NCI-H748 (cell line): Measurements from ENCODE around the gene CLTA.
A peak's percentile ranks its signal among the peaks of the same experiment; 100 is the strongest.
"Not testable (repeated sequence)": the region's sequence is repeated elsewhere in the genome, so short reads cannot be mapped to it uniquely, and the experiment has no call there.

Source experiments
- DNase-seq: peaks from one replicate; lab custom pipeline; 2025; ENCODE audit not compliant: unreplicated experiment; lab: John Stamatoyannopoulos, UW

The CLTA gene

DNA sequence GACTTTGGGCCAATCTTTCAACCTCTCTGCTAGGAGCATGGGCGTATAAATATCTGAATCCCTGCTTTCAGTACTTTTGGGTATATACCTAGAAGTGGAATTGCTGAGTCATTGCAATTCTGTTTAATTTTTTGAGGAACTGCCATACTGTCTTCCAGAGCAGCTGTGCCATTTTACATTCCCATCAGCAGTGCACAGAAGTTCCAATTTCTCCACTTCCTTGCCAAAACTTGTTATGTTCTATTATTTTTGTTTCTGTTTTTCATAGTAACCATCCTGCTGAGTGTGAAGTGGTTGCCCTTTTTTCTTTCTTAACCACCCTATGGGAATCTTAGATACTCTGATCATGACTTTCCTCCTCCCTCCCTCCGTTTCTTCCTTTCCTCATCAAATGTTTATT, 32.6 kb upstream of the CLTA start:
- no peak for DNase-seq

DNA sequence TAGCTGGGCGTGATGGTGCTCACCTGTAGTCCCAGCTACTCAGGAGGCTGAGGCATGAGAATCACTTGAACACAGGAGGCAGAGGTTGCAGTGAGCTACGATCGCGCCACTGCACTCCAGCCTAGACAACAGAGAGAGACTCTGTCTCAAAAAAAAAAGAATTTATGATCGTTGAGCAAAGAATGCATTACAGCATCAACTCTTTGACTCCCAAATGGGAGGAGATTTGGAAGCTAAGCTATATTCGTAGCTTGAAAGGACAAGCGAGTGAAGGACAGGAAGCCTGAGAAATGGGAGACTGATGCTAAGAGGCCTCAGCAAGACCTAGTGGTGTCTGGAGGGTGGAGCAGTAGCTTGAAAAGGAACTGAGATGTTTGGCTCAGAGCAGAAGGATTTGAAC, 31.8 kb upstream of the CLTA start:
- no peak for DNase-seq

DNA sequence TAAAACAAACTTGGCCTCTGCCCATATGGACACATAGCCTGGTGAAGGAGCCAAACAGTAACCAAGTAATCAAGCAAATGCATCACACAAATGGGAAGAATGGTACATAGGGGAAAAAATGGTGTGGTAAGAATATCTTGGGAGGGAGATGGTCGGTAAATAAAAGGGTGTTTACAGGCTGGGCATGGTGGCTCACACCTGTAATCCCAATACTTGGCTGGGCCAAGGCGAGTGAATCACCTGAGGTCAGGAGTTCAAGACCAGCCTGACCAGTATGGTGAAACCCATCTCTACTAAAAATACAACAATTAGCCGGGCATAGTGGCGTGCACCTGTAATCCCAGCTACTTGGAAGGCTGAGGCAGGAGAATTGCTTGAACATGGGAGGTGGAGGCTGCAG, 31.2 kb upstream of the CLTA start:
- DNase-seq: not testable (repeated sequence)

DNA sequence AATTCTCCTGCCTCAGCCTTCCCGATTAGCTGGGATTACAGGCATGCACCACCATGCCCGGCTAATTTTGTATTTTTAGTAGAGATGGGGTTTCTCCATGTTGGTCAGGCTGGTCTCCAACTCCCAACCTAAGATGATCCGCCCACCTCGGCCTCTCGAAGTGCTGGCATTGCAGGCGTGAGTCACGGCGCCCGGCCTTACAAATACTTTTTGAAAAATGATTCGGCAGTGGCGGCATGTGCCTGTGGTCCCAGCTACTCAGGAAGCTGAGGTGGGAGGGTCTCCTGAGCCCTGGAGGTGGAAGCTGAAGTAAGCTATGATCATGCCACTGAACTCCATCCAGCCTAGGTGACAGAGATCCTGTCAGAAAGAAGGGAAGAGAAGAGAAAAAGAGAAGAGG, 30.6 kb upstream of the CLTA start:
- DNase-seq: not testable (repeated sequence)

DNA sequence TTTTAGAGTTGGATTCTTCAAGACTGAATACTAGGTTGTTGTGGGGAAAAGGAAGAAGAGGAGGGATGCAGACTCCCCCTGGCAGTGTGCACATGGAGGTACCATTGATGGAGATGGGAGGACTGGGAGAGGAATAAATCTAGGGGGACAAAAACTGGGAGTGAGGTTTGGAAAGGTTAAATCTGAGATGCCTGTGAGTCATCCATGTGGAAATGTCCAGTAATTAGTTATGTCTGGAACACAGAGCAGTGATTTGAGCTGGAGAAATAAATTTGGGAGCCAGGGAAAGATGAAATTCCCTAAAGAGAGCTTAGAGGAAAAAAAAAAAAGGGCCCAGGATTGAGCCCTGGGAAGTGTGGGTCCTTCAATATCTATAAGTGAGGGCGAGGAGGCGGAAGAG, 29.5 kb upstream of the CLTA start:
- no peak for DNase-seq

DNA sequence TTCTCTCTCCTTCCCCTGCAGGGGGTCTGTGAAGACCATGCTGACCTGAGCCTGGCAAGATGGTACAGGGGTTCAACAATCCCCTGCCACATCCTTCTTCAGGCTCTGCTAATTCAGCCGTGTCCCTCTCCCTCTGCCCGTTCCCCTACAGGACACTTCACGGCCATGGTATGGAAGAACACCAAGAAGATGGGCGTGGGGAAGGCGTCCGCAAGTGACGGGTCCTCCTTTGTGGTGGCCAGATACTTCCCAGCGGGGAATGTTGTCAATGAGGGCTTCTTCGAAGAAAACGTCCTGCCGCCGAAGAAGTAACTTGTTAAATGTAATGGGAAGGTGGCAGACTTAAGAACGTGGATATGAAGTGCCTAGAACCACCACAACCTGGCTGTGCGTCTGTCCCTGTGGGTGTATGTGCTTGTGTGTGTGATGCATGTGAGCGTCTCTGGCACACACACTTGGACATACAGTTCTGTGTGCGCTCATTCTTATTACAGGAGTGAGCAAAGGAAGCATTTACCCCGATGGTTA, 28.4 kb upstream of the CLTA start:
- DNase-seq: no peak

DNA sequence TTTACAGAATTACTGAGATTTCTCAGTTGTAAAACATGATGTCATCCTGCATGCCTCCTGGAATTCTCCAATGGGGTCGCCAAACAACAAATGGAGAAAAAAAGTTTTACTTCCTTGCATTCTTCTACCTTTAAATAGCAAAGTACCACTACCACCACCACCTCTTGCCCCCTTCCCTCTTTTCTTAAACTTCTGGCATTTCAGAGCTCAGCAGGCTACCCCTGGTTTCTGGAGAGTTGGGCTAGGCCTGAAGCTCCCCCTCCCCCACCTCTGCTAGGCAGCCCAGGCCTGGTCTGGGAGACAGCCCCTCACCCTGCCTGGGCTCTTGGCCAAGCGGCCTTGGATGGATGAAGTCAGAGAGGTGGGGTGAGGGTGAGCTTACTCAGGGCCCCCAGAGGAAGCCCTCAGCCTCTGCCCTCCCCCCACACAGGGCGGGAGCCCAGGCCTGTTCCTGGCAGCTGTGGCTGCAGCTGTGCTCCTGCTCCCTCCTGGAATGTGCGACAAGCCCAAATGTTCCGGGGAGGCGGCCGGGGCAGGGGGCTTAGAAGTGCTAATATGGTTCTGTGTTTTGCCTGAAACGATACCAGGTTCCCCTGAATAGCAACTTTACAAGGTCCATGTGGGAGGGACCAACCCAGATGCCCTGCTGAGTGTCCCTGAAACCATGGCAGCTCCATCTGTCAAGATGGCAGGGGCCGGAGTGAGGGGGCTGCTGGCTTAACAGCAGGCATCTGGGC, 27.5 kb upstream of the CLTA start:
- no peak for DNase-seq

DNA sequence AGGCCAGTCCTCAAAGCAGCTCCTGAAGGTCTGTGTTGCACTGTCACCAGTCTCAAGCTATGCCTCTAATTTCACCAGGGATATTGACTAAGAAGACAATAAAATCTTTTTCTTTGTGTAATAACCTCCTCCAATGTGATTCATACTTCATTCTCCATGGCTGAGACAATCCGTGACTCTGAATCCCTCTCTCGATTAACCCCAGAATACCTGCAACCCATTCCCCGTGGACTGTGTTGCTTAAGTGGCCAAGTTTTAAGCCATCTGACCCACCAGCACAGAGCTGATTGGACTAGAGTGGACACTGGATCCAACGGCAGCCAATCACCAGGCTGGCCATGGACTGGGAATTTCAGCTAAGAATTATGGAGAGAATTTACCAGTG, 26.9 kb upstream of the CLTA start:
- no peak for DNase-seq

DNA sequence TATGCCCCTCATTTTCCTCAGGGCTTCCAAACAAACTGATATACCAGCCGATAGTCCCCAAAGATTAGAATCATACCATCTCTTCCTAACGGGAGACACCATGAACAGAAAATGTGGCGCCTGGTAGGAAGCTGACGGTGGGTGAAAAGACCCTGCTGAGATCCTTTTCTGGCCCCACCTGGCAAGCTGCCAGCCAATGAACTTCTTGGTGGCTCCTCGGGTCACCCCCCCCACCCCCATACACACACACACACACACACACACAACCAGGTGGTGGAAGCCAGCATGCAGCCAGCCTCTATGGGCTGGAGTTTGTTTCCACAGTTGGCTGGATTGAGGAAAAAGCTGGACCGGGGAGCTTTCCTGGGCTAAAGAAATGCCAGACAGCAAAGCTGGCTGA, 26.3 kb upstream of the CLTA start:
- no peak for DNase-seq

DNA sequence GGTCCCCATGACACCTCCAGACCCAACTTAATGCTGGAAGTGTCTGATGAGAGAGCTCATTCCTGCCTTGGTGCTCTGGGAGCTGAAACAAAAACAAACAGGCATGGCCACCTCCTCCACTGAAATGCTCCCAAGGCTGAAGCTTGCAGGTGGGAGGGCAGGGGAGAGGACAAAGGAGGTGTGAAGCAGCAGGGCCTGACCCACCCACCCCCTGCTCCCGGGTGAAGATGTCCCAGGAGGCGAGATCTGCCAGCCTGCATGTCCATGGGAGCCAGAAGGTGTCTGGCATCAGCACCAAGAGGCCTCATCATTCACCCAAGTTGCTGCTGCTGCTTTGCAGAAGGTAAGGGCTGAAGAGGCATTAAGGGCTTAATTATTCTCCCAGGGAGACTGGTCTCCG, 25.7 kb upstream of the CLTA start:
- no peak for DNase-seq

DNA sequence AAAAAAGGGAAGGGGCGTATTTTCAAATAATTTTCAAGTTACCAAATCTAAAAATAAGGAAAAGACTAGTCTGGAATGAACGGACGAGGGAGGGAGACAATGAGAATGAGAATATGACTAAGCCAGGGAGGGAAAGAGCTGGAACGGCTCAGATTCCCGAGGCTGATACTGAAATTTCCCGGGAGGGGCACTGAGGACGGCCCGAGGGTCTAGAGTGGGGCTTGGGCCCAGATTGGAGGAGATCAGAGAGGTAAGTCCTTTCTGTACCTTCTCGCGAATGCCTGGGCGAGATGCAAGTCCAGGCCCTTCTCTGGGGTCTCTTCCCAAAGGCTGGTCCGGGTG, 24.9 kb upstream of the CLTA start:
- DNase-seq: no peak

DNA sequence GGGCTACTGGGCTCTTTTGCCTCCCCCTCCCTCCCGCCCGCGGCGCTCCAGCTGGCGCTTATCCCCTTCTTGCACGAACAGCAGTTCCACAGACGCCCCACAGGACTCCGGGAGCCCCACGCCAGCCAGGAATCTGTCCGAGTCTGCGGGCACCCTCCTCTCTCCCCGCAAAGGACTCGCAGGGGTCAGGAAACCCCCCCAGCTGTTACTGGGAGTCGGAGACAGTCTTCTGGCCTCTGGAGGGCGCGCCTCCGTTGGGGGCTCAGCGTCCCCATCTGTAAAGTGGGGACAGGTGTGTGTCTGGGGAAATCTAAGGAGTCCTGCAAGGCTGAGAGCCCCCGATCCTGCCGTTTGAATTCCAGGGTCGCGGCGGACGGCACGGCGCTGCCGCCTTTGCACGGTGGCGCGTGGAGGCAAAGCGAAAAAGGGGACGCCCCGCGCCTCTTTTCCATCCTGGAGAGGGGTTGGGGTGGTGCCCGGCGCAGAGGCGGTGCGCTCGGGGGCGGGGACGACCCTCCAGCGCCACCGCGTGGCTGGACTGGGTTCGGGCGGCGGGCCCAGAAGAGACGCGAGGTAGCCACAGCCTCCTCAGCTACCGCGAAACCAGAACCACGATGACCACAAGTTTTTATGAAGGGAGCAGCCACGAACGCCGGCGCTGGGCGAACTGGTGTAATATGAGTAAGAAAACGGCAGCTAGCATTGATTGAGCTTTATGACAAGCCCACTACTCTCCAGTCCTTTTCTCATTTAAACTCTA, 24.4 kb upstream of the CLTA start:
- DNase-seq: peak; percentile 80

DNA sequence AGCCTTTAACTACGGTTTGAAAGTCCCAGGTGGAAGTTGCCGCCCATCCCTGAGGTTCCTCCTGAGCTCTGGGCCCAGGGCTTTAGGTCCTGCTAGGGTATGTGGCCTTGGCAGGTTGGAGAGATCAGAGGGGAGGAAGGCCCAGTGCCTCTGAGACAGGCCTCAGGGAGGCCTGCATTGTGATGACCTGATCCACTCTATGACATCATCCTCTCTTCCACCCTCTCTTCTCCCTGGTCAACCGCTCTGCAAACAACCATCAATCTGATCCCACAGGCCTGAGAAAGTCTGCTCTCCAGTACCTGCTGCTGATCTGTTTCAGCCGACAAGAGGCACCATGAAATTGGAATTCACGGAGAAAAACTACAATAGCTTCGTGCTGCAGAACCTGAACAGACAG, 21.6 kb upstream of the CLTA start, which contains the start of gene CCIN:
TSS of gene CCIN (plus strand) at position 223 of the 400 bp plus-strand sequence. CDS start at position 338, 115 bp downstream.
- no peak for DNase-seq

DNA sequence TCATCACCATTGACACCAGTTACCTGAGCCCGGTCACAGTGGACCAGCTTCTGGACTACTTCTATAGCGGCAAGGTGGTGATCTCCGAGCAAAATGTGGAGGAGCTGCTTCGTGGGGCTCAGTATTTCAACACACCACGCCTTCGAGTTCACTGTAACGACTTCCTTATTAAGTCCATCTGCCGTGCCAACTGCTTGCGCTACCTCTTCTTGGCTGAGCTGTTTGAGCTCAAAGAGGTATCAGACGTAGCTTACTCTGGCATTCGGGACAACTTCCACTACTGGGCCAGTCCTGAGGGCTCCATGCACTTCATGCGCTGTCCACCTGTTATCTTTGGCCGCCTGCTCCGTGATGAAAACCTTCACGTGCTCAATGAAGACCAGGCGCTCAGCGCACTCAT, 21.0 kb upstream of the CLTA start:
- no peak for DNase-seq

DNA sequence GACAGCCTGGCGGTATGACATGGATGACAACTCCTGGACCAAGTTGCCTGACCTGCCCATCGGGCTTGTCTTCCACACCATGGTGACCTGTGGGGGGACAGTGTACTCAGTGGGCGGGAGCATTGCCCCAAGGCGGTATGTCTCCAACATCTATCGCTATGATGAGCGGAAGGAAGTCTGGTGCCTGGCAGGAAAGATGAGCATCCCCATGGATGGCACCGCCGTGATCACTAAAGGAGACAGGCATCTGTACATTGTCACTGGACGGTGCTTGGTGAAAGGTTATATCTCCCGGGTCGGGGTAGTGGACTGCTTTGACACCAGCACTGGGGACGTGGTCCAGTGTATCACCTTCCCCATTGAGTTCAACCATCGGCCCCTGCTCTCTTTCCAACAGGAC, 20.2 kb upstream of the CLTA start:
- no peak for DNase-seq

DNA sequence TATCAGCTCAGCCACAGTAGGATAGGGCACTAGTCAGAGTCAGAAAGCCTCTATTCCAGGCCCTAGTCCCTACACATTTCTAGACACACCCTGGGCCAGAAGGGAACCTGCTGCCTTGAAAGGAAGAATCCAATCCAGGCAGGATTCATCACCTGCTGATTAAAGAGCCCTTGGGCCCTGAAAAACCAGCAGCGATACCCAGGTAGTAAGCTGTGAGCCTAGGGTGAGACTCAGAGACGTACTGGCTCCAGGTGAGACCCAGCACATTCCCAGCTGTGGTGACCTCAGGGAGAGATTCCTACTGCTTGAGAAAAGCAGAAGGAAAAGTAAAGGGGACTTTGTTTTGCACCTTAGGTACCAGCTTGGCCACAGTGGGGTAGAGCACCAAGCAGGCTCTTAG, 16.9 kb upstream of the CLTA start:
- no peak for DNase-seq

DNA sequence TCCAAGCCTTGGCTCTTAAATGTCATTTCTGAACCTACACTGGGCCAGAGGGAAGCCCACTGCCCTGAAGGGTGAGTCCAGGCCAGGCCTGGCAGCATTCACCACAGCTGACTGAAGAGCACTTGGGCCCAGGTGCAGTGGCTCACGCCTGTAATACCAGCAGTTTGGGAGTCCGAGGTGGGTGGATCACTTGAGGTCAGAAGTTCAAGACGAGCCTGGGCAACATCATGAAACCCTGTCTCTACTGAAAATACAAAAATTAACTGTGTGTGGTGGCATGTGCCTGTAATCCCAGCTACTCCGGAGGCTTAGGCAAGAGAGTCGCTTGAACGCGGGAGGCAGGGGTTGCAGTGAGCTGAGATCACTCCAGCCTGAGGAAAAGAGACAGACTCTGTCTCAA, 16.4 kb upstream of the CLTA start:
- no peak for DNase-seq

DNA sequence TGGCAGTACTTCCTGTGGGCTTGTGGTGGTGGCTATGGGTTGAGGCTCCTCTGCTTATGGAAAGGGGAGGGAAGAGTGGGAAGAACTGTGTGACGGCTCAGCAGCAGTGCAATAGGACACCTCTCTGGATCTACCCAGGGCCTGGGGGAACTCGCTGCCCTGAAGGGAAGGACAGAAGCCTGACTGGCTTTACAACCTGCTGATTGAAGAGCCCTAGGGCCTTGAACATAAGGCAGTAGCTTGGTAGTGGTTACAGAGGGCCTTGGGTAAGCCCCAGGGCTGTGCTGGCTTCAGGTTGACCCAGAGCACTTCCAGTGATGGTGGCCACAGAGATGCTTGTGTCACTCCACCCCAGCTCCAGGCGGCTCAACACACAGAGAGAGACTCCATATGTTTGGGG, 16.0 kb upstream of the CLTA start:
- no peak for DNase-seq

DNA sequence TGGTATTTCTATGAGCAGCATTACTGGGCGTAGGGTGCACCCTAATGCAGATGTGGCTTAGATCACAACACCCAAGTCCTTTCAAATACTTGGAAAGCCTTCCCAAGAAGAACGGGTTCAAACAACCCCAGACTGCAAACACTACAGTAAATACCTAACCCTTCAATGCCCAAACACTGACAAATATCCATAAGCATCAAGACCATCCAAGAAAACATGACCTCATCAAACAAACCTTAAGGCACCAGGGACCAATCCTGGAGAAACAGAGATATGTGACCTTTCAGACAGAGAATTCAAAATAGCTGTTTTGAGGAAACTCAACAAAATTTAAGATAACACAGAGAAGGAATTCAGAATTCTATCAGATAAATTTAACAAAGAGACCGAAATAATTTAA, 15.5 kb upstream of the CLTA start:
- not testable (repeated sequence) for DNase-seq

DNA sequence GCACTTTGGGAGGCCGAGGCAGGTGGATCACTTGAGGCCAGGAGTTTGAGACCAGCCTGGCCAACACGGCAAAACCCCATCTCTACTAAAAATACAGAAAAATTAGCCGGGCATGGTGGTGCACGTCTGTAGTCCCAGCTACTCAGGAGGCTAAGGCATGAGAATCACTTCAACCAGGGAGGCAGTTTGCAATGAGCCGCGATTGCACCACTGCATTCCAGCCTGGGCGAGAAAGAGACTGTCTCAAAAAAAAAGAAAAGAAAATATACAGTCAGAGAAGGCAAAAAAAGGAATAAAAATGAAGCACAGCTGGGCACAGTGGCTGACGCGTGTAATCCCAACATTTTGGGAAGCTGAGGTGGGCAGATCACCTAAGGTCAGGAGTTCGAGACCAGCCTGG, 14.2 kb upstream of the CLTA start:
- not testable (repeated sequence) for DNase-seq

DNA sequence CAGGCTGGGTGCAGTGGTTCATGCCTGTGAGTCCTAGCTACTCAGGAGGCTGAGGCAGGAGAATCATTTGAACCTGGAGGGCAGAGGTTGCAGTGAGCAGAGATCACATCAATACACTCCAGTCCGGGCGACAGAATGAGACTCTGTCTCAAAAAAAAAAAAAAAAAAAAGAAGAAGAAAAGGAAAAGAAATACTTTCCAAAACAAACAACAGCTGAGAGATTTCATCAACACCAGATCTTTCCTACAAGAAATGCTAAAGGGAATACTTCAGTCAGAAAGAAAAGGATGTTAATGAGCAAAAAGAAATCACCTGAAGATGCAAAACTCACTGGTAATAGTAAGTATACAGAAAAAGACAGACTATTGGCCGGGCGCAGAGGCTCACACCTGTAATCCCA, 13.2 kb upstream of the CLTA start:
- DNase-seq: no peak

DNA sequence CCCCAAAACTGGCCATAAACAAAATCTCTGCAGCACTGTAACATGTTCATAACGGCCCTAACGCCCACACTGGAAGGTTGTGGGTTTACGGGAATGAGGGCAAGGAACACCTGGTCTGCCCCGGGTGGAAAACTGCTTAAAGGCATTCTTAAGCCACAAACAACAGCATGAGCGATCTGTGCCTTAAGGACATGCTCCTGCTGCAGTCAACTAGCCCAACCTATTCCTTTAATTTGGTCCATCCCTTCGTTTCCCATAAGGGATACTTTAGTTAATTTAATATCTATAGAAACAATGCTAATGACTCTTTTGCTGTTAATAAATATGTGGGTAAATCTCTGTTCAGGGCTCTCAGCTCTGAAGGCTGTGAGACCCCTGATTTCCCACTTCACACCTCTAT, 10.5 kb upstream of the CLTA start:
- not testable (repeated sequence) for DNase-seq

DNA sequence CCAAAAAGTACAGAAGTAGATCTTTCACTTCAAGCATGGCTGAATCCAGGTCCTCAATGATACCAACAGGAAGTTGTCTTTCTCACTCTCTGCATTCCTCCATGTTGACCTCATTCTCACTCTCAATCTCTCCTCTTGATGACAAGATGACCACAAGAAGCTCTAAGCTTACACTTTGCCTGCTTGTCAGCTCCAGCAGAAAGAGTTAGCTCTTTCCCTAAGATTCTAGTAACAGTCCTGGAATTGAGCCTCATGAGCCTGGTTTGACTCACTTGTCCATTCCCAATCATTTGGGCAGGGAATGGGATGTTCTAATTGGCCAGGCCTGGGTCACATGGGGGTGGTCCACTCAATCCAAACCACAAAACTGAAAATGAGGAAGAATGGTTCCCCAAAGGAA, 3.3 kb upstream of the CLTA start:
- no peak for DNase-seq
